Fibroblast of peridontal ligament (primary cell): ENCODE data around the gene FBXW4.
A peak's percentile ranks its signal among the peaks of the same experiment; 100 is the strongest.

ENCODE experiments used
- DNase-seq: peaks from one replicate; pipeline ENCODE4 v3.0.0-alpha.2; 2010; ENCODE audit errors: extremely low read depth

The FBXW4 gene

DNA sequence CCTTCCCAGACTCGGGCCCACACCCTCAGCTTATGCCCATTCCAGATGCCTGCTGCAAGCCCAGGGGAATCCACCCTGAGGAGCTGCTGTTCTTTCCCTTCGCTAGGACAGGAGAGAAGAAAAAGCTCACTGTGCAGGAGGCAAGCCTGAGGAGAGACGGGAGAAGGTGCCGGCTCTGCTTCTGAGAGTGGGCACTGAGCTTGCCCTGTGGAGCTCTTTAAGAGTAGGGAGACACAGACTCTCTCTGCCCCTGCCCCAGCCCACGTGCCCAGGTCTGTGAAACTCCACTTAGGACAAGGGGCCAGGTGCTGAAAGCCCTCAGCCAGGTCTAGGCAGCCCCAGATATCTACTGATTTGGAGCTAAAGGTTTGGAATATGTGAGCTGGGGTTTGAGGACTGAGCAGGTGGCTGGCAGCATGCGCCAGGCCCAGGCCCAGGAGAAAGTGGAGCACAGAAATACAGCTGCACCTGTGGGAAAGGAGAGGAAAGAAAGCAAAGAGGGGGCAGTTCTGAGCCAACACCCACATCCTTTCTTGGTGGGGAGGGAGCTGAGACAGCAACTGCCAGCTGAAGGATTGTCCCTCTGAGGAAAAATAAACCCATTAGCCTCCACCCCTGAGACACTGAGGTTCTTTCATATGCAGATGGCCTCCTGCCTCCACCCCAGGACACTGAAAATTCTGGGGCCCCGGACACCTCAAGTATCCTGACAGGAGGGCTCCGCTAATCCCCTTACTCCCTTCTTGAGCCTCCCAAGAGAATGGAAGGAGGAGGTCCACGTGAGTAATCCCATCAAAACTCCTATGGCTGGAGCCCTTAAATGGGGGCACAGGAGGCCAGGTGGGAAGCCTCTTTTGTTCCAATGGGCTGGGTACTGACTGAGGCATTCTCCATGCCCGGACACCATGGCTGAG is 114.2 kb downstream of the FBXW4 start:
- no peak for DNase-seq

DNA sequence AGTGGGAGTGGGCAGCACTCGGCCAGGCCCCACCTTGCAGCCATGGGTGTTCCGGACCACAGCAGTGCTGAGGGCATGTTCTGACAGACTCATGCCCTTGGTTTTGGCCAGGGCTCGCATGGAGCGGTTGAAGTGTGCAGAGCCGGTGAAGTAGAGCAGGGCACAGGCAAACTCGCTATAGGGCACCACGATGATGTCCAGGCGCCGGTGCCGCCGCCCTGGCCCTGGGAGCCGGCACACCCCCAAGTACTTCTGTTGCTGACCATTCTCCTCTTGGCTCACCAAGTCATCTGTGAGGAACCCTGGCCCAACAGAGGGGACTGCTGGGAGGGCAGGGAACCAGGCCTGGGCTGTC is 115.5 kb downstream of the FBXW4 start:
- no peak for DNase-seq

DNA sequence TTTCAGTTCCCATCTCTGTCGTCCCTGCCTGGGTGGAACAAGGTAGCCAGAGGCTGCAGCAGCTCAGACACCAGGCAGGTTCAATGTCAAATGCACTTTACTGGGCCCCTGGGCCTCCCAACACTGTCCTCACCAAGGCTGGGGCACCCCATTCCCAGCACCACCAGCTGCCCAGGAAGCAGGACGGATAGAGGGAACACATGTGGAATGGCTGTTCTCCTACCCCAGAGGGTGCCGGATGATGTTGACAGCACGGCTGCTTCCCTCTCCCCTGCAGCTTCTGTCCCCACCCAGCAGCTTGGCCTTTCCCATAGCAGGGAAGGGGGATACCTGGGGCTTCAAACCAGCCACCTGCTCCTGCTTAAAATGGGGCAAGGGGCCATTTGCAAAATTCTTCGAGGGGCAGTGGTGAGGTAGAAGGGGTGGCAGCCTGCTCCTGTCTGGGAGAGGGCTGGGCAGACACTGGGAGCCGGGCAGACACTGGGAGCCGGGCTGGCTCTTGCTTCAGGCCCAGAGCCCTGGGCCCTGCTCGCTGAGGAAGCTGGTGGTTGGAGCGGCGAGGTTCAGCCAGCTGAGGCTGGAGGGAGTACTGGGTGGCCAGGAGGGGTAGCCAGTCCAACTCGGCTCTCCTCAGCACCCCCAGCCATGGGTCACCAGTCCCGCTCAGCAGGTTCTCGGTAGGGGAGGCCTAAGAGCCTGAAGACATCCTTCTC is 116.0 kb downstream of the FBXW4 start:
- no peak for DNase-seq

DNA sequence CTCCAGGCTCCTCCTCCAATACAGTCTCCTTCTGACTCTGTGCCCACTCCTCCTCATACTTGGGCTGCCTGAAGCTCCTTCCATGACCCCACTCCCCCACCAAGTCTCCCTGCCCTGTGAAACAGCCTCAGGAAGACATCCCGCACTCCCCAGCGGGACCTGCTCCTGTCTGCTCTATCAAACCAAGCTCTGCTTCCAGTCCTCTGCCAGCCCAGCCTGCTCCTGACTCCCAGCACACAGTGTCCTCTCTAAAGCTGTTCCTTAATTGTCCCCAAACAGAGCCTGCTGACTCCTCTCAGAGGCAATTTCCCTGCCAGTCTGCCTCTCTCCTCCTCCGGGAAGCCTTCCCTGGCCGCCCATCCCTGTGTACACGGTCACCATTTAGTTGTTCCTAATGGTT is 116.8 kb downstream of the FBXW4 start:
- DNase-seq = no peak

DNA sequence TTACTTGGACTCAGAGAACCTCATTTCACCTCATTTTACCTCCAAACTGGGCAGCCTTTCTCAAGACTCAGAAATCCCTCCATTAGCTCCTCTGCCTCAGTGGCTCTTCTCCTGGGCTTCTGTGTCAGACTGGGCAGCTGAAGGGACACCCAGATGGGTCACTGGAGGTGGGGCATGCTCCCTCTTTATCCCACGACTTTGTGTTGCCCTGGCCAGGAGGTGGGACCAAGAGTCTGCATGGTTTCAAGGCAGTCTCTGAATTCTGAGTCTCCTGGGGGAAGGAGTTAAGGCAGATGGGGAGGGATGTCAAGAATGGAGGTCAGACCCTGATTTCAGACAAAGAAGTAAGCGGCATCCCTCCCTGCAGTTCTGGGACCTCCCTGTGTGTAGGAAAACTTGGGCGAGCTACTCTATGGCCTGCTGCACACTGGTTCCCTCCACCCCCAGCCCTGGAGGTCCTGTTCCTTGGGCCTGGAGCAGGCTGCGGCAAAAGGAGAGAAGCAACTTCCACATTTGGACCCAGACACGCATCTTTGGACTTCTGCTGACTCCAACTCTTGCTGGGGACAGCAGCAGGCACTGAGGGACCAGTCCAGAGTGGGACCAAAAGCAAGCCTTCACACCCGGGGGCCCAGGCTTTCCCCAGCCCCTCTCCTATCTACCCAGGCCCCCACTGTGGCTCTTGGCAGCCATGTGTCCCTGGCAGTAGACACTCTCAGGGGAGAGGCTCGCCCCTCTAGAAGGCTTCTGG is 117.7 kb downstream of the FBXW4 start:
- DNase-seq = no peak

DNA sequence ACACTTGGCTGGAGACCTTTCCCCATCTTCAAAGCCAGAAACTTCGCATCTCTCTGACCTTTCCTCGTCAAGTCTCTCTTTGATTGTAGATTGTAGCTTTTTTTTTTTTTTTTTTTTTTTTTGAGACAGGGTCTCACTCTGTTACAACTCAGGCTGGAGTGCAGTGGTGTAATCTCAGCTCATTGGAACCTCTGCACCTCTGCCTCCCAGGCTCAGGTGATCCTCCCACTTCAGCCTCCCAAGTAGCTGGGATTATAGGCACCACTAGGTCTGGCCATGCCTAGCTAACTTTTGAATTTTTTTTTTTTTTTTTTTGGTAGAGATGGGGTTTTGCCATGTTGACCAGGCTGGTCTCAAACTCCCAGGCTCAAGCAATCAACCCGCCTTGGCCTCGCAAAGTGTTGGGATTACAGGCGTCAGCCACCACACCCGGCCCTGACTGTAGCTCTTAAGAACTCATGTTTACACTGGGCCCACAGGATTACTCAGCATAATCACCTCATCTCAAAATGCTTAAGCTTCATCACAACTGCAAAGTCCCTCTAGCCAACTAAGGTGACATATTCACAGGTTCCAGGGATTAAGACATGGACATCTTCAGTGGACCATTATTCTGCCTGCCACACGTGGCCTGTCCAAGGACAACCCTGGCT is 118.6 kb downstream of the FBXW4 start:
- DNase-seq = peak; percentile 30

DNA sequence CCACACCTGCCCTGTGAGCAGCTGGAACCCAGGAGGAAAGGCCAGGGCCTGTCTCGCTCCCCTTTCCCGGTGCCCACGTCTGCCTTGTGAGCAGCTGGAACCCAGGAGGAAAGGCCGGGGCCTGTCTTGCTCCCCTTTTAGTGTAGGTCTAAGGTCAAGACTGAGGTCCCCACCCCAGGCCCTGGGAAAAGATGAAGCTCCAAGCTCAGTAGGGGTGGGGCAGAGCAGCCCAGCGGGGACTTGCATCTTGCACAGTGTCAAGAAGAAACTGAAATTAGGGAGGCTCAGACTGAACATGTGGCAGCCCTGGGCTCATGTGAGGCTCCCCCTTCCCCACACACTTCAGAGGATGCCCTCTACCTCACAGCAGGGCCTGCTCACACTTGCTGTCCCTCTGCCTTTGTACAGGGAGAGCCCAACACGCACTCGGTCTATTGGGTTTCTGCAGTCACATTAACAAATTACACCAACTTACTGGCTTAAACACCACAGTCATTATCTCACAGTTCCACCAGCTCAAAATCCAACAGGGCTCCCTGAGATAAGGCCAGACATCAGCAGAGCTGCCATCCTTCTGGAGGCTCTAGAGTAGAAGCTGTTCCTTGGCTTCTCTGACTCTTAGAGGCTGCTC is 119.3 kb downstream of the FBXW4 start:
- DNase-seq = no peak

DNA sequence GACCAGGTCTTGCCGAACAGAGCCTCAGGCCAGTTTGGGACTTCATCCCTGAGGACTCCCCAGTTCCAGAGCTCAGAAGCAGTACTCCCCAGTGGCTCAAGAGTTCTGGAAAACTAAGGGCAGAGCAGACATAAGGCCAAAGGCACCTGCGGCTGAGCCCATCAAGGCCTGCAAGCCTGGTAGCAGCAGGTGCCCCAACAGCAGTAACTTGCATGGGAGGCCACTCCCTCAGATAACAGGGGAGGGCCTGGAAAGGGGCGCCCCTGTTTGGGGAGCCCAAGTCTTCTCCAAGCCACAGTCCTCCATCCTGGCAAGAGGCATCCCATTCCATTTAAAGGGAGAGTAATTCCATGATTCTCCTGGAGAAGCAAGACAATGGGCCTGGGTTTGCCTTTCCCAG is 119.9 kb downstream of the FBXW4 start:
- no peak for DNase-seq

DNA sequence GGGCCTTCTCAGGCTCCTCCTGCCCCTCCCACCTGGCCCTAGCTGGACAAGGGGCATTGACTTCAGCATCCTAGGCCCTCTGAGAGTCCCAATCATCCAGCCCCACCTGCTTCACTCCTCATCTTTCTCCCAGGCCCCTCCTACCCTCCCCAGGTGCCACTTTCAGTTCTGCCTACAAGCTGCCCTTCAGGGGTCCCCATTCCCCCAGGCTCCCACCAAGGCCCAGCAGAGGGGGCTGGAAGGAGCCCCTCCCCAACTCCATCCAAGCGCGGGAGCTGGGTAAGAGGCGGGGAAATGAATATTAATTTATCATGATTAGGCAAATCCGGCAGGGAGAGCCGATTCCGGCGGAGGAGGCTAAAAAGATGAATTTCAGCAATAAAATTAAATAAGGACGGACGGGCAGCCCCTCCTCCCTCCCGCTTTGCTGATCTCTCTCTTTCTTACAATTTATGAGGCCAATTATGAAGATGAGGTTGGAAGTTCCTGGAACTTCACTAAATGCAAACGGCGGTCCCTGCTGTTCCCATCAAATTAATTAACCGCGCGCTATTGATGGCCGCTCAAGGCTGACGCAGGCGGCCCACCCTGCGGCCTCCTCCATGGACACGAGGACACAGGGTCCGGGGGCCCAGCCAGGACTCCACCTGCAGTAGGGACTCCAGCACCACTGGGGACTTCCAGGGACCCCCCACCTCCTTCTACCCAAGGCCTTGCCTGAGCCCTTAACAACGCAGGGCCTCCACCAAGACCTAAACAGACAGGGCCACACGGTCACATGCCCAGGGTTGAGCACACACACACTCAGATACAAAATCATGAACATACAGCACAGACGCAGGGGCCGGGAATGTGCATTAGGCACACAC is 120.9 kb downstream of the FBXW4 start:
- no peak for DNase-seq

DNA sequence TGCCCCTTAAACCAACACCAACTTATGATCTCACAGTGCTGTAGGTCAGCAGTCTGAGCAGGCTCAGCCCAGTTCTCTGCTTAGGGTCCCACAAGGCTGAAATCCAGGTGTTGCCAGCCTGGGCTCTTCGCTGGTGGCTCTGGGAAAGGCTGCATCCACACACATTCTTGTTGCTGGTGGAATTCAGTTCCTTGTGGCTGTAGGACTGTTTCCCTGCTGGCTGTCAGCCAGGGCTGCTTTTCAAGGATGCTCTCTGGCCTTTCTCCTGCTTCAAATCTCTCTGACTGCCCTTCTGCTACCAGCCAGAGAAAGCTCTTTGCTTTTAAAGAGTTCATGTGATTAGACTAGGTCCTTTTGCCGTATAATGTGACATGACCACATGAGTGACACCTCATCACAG is 122.2 kb downstream of the FBXW4 start:
- no peak for DNase-seq

DNA sequence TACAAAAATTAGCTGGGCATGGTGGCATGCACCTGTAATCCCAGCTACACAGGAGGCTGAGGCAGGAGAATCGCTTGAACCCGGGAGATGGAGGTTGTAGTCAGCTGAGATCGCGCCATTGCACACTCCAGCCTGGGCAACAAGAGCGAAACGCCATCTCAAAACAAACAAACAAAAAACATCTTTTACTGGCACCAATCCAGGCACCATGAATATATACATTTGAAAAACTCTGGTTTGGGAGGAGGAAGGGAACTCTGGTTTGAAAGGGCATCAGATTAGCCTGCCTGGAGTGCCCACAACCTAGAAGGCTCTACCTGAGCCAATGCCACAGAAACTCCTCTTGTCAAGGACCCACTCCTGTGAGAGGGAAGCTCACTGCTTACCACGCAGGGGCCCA is 122.8 kb downstream of the FBXW4 start:
- DNase-seq = no peak

DNA sequence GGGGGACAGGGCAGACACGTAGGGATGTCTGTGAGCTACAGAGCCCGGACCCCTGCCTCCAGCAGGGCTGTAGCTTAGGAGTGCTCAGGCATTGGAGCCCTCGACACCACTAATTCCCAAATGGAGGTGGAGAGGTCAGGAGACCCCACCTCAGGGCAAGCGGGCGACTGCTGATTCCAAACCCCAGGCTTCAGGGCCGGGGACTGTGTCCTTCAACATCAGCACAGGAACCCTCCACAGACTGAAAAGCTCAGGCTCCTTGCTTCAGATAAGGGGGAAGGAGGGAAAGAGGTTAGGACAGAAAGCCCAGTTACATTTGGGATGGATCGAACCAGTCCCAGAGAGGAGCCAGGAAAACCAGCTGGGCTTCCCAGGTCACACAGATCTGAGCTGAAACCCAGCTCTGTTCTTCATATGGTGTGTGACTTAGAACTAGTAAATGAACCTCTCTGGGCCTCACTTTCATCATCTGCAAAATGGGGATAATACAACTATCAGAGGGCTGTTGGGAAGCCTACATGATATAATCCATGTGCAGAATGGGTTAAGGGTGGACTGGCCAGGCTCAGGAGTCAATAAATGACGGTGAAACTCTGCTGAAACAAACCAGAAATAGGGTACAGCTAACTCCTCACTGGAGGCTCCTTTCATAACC is 123.6 kb downstream of the FBXW4 start:
- DNase-seq = no peak

DNA sequence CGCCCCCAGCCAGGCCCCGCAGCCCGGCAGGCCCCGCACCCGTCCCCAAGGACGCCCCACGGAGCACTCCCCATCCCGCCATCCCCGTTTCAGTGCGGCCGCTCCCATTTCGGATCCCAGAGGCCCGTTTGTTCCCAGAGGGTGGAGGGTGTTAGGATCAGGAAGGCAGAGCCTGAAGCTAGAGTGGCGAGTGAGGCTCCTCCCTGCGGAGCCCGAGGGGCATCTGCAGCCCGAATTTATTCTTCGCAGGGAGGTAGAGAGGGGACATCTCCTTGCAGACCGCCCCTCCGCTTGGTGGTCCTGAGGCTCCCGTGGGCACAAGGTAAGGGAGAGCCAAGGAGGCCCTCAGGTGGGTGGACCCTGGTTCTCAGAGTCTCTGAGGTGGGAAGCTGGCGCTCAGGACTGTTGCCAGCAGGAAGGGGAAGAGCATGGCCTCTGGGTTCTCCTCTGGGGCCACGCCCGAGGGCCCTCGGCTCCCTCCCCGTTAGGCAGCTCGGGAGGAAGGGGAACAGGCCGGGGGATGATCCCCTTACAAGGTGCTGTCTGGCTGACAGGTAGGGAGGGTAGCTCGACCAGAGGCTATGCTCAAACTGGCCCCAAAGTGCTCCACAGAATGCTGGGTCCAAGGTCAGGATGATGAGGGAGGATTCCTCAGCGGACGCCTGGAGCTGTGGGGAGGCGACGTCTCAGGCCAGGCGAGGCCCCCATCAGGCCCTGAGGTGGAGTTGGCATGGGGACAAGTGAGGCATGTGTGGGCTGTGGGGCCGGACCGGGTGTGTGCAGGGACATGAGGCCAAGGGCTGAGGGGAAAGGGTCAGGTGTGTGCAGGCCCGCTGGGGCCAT is 124.3 kb downstream of the FBXW4 start:
- DNase-seq = no peak

DNA sequence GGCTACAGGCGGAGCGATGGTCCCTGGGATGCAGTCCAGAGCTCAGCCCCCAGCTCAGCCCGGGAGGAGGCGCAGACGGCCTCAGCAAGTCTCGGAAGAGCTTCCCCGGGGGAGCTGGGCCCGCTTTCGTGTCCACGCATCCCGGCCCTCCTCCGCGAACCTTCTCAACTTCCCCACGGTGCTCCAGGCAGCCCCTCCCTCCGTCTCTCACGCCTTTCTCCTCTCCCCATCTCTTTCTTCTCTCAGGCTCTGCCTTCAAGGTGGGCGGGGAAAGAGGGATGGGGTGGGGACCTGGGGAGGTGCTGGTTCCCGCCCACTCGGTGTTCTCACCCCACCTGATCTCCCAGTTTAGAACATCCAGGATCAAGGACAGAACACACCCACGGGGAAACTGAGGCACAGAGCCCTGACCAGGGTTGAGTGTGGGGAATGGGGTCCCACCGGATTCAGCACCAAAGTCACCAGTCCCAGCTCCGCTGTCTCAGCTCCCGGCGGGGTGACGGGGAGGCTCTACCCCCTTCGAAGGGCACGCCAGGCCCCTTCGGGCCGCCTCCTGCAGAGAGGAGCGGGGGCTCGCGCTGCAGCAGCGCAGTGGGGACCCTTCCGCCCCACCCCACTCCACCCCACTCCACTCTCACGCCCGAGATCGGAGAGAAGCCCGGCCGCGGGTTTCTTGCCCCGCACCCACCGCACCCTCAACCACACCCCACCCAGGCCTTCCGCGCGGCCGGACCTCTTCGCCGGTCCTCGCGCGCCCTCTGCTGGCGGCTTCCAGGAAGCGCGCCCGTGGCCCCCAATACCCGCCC is 125.1 kb downstream of the FBXW4 start:
- peak; percentile 63 for DNase-seq

DNA sequence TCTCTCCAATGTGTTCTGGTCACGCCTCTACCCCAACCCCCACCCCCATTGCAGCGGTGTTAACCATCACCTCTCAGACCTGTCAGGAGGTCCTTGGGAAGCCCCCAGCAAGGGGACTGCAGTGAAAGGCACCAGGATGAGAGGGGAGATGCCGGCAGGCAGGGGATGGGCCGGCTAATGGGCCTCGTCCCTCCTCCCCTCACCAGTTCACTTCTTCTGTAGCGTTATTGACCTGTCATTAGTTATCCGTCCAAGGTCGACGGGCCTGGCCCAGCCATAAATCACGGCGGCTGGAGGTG is 125.7 kb downstream of the FBXW4 start:
- DNase-seq = no peak

DNA sequence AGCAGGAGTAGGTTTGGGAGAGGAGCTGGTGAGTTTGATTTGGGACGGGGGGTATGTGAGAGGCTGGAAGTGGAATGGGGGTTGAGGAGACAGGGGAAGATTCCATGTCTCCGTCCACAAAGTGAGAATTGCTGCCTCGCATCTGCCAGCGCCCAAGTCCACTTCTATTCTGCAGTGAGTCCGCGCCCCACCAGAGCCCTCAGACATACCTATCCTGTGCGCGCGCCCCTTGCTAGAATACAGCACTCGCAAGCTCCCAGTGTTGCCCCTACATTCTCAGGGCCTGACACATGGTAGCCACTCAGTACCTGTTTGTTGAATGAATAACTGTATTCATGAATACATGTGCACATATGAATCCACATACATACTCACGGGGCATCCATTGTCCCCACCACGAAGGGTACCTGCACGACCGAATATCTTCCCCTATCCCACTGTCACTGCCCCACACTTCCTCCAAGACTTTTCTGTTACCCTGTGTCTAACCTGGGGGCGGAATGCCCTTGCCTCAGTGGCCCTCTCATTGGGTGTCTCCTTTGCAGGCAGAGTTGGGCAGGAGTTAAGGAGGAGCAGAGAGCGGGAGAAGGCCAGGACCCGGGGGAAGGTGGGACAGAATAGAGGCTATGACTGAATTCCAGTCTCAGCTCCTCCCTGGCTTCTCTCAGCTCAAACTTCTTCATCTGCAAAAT is 126.8 kb downstream of the FBXW4 start:
- DNase-seq = no peak

DNA sequence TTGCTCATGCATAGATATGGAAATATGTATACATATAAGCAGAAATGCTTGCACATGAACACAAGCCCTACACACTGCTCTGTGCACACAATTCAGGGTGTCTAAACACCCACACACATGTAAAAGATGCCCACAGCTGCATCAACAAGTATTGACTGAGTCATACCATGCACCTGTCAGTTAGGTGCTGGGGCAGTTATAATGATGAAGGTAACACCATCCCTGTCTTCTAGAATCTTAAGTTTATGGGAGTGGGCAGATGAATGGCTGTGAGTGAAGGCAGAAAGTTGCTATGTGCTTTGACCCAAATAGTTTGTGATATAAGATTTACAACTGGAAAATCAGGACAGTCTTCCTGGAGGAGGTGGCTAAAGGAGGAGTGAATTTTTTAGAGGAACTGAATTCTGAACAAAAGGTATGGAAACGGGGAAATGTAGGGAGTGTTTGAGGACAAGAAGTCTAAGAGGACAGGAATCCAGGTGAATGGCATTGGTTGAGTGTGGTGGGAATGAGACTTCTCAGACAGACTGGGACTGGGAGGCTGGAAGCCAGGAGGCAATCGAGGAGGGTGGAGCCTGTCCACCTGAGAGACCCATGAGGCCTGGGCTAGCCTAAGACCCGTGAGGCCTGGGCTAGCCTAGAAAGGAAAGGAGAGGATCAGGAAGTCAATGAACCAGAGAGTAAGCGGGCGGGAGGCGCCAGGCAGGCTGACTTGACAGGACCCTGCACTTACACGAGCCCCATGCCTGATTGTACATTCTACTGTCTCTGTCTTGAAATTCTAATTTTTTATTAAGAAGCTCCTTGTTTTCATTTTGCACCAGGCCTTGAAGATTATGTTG is 127.6 kb downstream of the FBXW4 start:
- no peak for DNase-seq
